HK-2 (cell line): ENCODE measurements around the gene SFN.

ENCODE experiments used
- DNase-seq: peaks from one replicate; pipeline ENCODE4 v3.0.0-alpha.2; 2018; ENCODE audit not compliant: unreplicated experiment

The SFN gene

GRCh38 chr1:26911399-26912146, 48.6 kb downstream of the SFN start:
- no peak for DNase-seq

GRCh38 chr1:26912147-26912490, 49.2 kb downstream of the SFN start:
- DNase-seq, result no peak

GRCh38 chr1:26913389-26913753, 50.4 kb downstream of the SFN start:
- DNase-seq, result no peak
